SU-DHL-6 (cell line): Measurements from ENCODE around the gene LYSMD2.

Experiments
- H2AFZ ChIP-seq: fragments of 200-600 bp; sonication (generic); 2 replicates; pipeline ENCODE4 v1.6.1; 2014; ENCODE audit warnings: low read depth, mild to moderate bottlenecking, moderate library complexity, mixed read lengths, antibody characterized with exemption, low read length; ENCODE audit not compliant: severe bottlenecking
- H3F3A ChIP-seq: fragments of 200-600 bp; shearing (Covaris generic); 2 replicates; pipeline ENCODE4 v1.6.0; 2016; ENCODE audit warnings: antibody characterized with exemption, mild to moderate bottlenecking; ENCODE audit not compliant: insufficient read depth
- H3K27ac ChIP-seq: fragments of 200-600 bp; sonication (generic); 2 replicates; pipeline ENCODE4 v1.5.1; 2016; ENCODE audit warnings: low read depth, mild to moderate bottlenecking, low read length, moderate library complexity, mixed read lengths
- H3K27me3 ChIP-seq: fragments of 200-600 bp; sonication (generic), shearing (Covaris generic); 2 replicates; pipeline ENCODE4 v1.6.0; 2014; ENCODE audit warnings: mild to moderate bottlenecking, low read length
- H3K36me3 ChIP-seq: fragments of 200-600 bp; sonication (generic); 2 replicates; pipeline ENCODE4 v1.6.1; 2014; ENCODE audit warnings: mild to moderate bottlenecking, low read length, mixed read lengths
- H3K4me2 ChIP-seq: fragments of 300-600, 200-600 bp; shearing (Covaris generic), sonication (generic); 2 replicates; pipeline ENCODE4 v1.6.0; 2014; ENCODE audit warnings: low read length, low read depth, mild to moderate bottlenecking; ENCODE audit not compliant: poor library complexity, severe bottlenecking
- H3K4me3 ChIP-seq: fragments of 200-600 bp; sonication (generic); 2 replicates; pipeline ENCODE4 v1.5.1; 2014; ENCODE audit warnings: antibody characterized with exemption, low read length, mild to moderate bottlenecking, mixed read lengths; ENCODE audit not compliant: insufficient read depth, poor library complexity, severe bottlenecking
- H3K79me2 ChIP-seq: fragments of 200-600 bp; sonication (generic); 2 replicates; pipeline ENCODE4 v1.6.1; 2014; ENCODE audit warnings: mild to moderate bottlenecking, low read length, moderate library complexity; ENCODE audit not compliant: insufficient read depth
- H3K9ac ChIP-seq: fragments of 200-600 bp; sonication (generic); 2 replicates; pipeline ENCODE4 v1.7.0; 2014; ENCODE audit warnings: mild to moderate bottlenecking, low read length
- H3K9me2 ChIP-seq: fragments of 200-600 bp; sonication (generic); replicated peaks from 2 replicates; pipeline ENCODE4 v1.6.1; 2014; ENCODE audit warnings: low read length; ENCODE audit not compliant: insufficient read depth
- H3K9me3 ChIP-seq: fragments of 200-600 bp; sonication (generic); 2 replicates; pipeline ENCODE4 v1.6.1; 2014; ENCODE audit warnings: low read length, mixed read lengths; ENCODE audit not compliant: insufficient read depth
- H4K20me1 ChIP-seq: fragments of 200-600 bp; sonication (generic); 2 replicates; pipeline ENCODE4 v1.6.1; 2014; ENCODE audit warnings: low read depth, mild to moderate bottlenecking, antibody characterized with exemption, low read length, moderate library complexity, mixed read lengths
- EZH2phosphoT487 ChIP-seq: fragments of 200-600 bp; sonication (generic), shearing (Covaris generic); conservative IDR thresholded peaks from 2 replicates; pipeline ENCODE4 v1.6.1; 2018; ENCODE audit warnings: mild to moderate bottlenecking, antibody characterized with exemption, low read length, moderate library complexity, mixed read lengths
- TF ChIP-seq, protein P1 (sequence below): fragments of 200-600 bp; sonication (generic); IDR thresholded peaks from one replicate; pipeline ENCODE4 v1.5.1; 2017; ENCODE audit warnings: antibody characterized with exemption, mild to moderate bottlenecking, low read length, moderate library complexity; ENCODE audit not compliant: insufficient read depth, poor library complexity, severe bottlenecking

The LYSMD2 gene

DNA sequence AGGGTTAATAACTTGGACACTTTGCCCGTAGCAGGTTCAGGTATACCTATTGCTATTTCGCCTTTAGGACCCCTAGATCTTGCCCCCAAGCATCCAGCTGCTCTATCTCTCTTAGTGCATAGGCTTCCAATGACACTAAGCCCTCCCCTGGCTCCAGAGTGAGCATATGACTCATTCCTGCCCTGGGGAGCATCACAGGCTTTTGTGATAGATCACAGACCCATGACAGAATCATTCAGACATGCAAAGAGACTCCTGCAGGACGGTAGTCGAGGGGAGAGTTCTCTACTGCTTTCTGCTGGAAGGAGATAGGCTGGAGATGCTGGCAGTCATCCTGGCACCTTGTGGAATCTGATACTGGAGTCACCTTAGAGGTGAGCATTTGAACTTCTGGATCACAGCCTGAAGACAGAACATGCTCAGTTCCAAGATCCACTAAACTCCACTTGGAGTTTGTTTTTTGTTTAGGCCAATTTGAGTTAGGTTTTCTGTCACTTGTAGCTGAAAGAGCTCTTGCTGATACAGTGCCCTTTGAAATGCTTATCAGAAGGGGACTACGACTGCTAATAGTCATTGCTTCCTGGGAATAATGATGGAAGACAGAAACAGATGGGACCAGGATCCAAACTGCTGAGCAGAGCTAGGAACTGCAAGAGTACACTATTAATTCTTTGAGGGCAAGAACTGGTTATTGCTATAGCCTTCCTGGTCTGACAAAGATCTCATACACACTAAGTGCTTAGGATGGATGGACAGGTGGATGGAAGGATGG, 11.0 kb downstream of the LYSMD2 start:
- Histone ChIP-seq H3K9ac (no peak overlapping the region), H4K20me1 (no peaks in the 10 kb centered on the region; the same call in 1 of the 2 replicates), H3F3A (no peaks in the 10 kb centered on the region), H3K4me2 (no peak overlapping the region), H3K9me2 (no peaks in the 10 kb centered on the region), H3K27me3 (no peaks in the 10 kb centered on the region), H3K36me3 (no peaks in the 10 kb centered on the region), H3K4me3 (no peak overlapping the region), H3K27ac (no peak overlapping the region), H3K79me2 (no peaks in the 10 kb centered on the region), H2AFZ (no peak overlapping the region), H3K9me3 (no peaks in the 10 kb centered on the region)
- TF ChIP-seq, protein P1, sequence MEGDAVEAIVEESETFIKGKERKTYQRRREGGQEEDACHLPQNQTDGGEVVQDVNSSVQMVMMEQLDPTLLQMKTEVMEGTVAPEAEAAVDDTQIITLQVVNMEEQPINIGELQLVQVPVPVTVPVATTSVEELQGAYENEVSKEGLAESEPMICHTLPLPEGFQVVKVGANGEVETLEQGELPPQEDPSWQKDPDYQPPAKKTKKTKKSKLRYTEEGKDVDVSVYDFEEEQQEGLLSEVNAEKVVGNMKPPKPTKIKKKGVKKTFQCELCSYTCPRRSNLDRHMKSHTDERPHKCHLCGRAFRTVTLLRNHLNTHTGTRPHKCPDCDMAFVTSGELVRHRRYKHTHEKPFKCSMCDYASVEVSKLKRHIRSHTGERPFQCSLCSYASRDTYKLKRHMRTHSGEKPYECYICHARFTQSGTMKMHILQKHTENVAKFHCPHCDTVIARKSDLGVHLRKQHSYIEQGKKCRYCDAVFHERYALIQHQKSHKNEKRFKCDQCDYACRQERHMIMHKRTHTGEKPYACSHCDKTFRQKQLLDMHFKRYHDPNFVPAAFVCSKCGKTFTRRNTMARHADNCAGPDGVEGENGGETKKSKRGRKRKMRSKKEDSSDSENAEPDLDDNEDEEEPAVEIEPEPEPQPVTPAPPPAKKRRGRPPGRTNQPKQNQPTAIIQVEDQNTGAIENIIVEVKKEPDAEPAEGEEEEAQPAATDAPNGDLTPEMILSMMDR: no peak
- no peak for TF ChIP-seq EZH2phosphoT487

DNA sequence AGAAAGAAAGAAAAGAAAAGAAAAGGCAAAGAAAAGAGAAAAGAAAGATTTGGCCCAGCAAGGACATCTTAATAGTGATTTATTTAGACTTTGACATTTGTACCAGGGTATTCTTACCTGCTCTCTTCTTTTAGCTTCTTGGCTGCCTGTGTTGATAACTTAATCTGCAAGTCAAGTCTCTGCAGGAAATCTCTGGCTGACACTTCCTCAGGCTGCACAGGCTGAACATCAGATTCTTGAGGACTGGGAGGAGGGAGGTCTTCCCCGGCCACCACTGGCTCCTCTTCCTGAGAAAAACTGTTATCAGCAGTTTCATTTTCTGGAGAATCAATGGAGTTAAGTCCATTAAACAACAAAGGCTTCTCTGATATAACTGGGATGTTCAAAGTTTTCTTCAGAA, 12.8 kb downstream of the LYSMD2 start:
- H3K36me3 ChIP-seq: no peaks in the 10 kb centered on the region
- no peaks in the 10 kb centered on the region for H3K27me3 ChIP-seq
- H3K9ac ChIP-seq: no peak overlapping the region
- H3K4me3 ChIP-seq: no peak overlapping the region
- H2AFZ ChIP-seq: no peak overlapping the region
- TF ChIP-seq EZH2phosphoT487: no peak
- TF ChIP-seq, protein P1: no peak
- no peaks in the 10 kb centered on the region for H3K79me2 ChIP-seq
- no peaks in the 10 kb centered on the region for H3F3A ChIP-seq
- H3K4me2 ChIP-seq: no peak overlapping the region
- no peaks in the 10 kb centered on the region; the same call in 1 of the 2 replicates for H4K20me1 ChIP-seq
- H3K27ac ChIP-seq: no peak overlapping the region
- no peaks in the 10 kb centered on the region for H3K9me3 ChIP-seq
- no peaks in the 10 kb centered on the region for H3K9me2 ChIP-seq

DNA sequence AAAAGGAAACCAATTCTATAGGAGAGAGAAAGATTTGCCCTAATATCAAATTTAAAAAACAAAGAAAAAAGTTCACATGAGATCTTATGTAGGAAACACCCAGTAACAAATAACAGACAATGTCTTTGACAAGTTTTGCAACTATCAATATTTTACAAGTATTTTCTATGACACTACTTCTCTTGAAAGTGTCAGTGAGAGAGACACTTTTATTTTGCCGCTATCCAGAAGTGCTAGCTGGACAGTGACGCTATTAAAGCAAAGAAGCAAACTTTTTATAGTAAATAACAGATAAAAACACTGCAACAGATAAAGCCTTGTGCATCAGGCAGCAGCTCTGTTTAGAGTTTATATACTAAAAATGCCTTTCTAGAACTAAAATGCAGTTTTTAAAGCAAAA, 13.3 kb downstream of the LYSMD2 start:
- Histone ChIP-seq H3K9me3 (no peaks in the 10 kb centered on the region), H3K4me3 (no peak overlapping the region)

More for the DNA sequence above, 13.3 kb downstream of the LYSMD2 start:
- Histone ChIP-seq H3K9ac (no peak overlapping the region), H3K27ac (no peak overlapping the region), H3K4me2 (no peak overlapping the region), H3K27me3 (no peaks in the 10 kb centered on the region), H3K79me2 (no peaks in the 10 kb centered on the region), H2AFZ (no peak overlapping the region), H3F3A (no peaks in the 10 kb centered on the region), H3K36me3 (no peaks in the 10 kb centered on the region), H4K20me1 (no peaks in the 10 kb centered on the region; the same call in 1 of the 2 replicates), H3K9me2 (no peaks in the 10 kb centered on the region)
- TF ChIP-seq, protein P1: no peak
- no peak for TF ChIP-seq EZH2phosphoT487
